OCI-LY7 (cell line): ENCODE data around the gene NAV2. TPM values are rescaled to one million over a fixed set of nuclear protein-coding genes. Genes with fewer than 3 reads are reported as not detected.

Experiments
- BruUV-seq: library from RNA; stranded (reverse); fragments of 400-500 nt; replicated peaks from 2 replicates; lab custom pipeline; 2021; lab: Mats Ljungman, UMichigan
- CTCF ChIA-PET: fragments of 300-600 bp; sonication (Branson Sonifier 250); formaldehyde crosslinking; loops from one replicate; lab custom pipeline; 2022; ENCODE audit warnings: antibody characterized with exemption; ENCODE audit not compliant: unreplicated experiment; lab: Charles Lee
- POLR2A ChIA-PET: fragments of 300-600 bp; sonication (Branson Sonifier 250); formaldehyde crosslinking; loops from one replicate; lab custom pipeline; 2022; ENCODE audit warnings: antibody characterized with exemption; lab: Charles Lee
- DNase-seq: peaks from one replicate; pipeline ENCODE4 v3.0.0-alpha.2; 2015; ENCODE audit warnings: low spot score
- H2AFZ ChIP-seq: fragments of 200-600 bp; sonication (generic), shearing (Covaris generic); 2 replicates; pipeline ENCODE4 v1.6.1; 2014; ENCODE audit warnings: mild to moderate bottlenecking, antibody characterized with exemption, low read length, moderate library complexity
- H3K27ac ChIP-seq: fragments of 200-600 bp; sonication (generic); 2 replicates; pipeline ENCODE4 v1.5.1; 2014; ENCODE audit warnings: mixed run types, low read depth, mild to moderate bottlenecking, moderate library complexity, low read length, inconsistent platforms; ENCODE audit not compliant: poor library complexity, severe bottlenecking
- H3K36me3 ChIP-seq: fragments of 200-600 bp; sonication (generic); 2 replicates; pipeline ENCODE4 v1.6.1; 2014; ENCODE audit warnings: mild to moderate bottlenecking, antibody characterized with exemption, low read length, moderate library complexity, mixed read lengths; ENCODE audit not compliant: insufficient read depth
- H3K4me1 ChIP-seq: fragments of 200-600 bp; sonication (generic); 2 replicates; pipeline ENCODE4 v1.5.1; 2014; ENCODE audit warnings: mild to moderate bottlenecking, low read length; ENCODE audit not compliant: insufficient read depth, poor library complexity, severe bottlenecking
- H3K4me2 ChIP-seq: fragments of 200-600 bp; sonication (generic); 2 replicates; pipeline ENCODE4 v1.6.1; 2014; ENCODE audit warnings: mild to moderate bottlenecking, low read length
- H3K4me3 ChIP-seq: fragments of 200-600 bp; sonication (generic); 2 replicates; pipeline ENCODE4 v1.5.1; 2014; ENCODE audit warnings: mild to moderate bottlenecking, low read depth, low read length; ENCODE audit not compliant: poor library complexity, severe bottlenecking
- H3K79me2 ChIP-seq: fragments of 200-600 bp; sonication (generic); 2 replicates; pipeline ENCODE4 v1.6.1; 2016; ENCODE audit warnings: low read depth, mild to moderate bottlenecking, low read length, moderate library complexity, mixed read lengths; ENCODE audit not compliant: insufficient read depth
- H3K9me2 ChIP-seq: fragments of 200-600 bp; sonication (generic); 2 replicates; pipeline ENCODE4 v1.6.1; 2016; ENCODE audit warnings: mild to moderate bottlenecking, low read length, mixed read lengths; ENCODE audit not compliant: insufficient read depth
- H3K9me3 ChIP-seq: fragments of 200-600 bp; sonication (generic); 2 replicates; pipeline ENCODE4 v1.6.1; 2014; ENCODE audit warnings: mild to moderate bottlenecking, mixed run types, low read length, mixed read lengths
- H4K20me1 ChIP-seq: fragments of 200-600 bp; sonication (generic); 2 replicates; pipeline ENCODE4 v1.6.1; 2014; ENCODE audit warnings: mild to moderate bottlenecking, antibody characterized with exemption, low read length, moderate library complexity, mixed read lengths; ENCODE audit not compliant: insufficient read depth
- CTCF ChIP-seq: fragments of 200-600 bp; sonication (generic); conservative IDR thresholded peaks from 2 replicates; pipeline ENCODE4 v1.5.1; 2014; ENCODE audit warnings: mild to moderate bottlenecking, antibody characterized with exemption, low read length, moderate library complexity, mixed read lengths
- EZH2phosphoT487 ChIP-seq: fragments of 200-600 bp; sonication (generic); IDR thresholded peaks from 2 replicates; pipeline ENCODE4 v1.6.1; 2018; ENCODE audit warnings: low read depth, borderline replicate concordance, mild to moderate bottlenecking, mixed run types, antibody characterized with exemption, low read length, moderate library complexity, mixed read lengths
- intact Hi-C: fragments of 100-400 bp; cut with micrococcal nuclease; formaldehyde crosslinking; loops from one replicate; pipeline ENCODE4 v1.10.0; 2022; ENCODE audit not compliant: unreplicated experiment
- total RNA-seq, 2 experiments: library from RNA; depleted of rRNA in 1 of 2; stranded (reverse); fragments of >200 nt in 1 of 2; shearing (Covaris generic) in 1 of 2; gene quantifications; 2 replicates each; pipeline ENCODE4 v1.2.3, GENCODE V29; 2014 to 2022

Gene NAV2
- total RNA-seq, 2 experiments from 2014 or later = 0.06 to 0.68 TPM

GRCh38 chr11:19853920-19854319 lies 141.3 kb downstream of the NAV2 start:
- BruUV-seq = no TSS peak
- H3K4me3 ChIP-seq = no peak overlapping the region
- H3K9me2 ChIP-seq = no peaks in the 10 kb centered on the region
- H3K4me2 ChIP-seq = no peak overlapping the region
- no peaks in the 10 kb centered on the region for H3K36me3 ChIP-seq
- DNase-seq = no peak
- intact Hi-C loops = no loop called here
- no peaks in the 10 kb centered on the region for H3K79me2 ChIP-seq
- H2AFZ ChIP-seq = no peak overlapping the region
- TF ChIP-seq EZH2phosphoT487 (no peak), CTCF (no peak)
- POLR2A ChIA-PET = interaction anchor here (0.8 kb wide), 1 partner anchor 12 kb away, joined by 3 read pairs; no protein-coding TSS in a partner anchor
- no peak overlapping the region for H3K27ac ChIP-seq
- H3K9me3 ChIP-seq = no peaks in the 10 kb centered on the region
- CTCF ChIA-PET = no interaction called here
- H3K4me1 ChIP-seq = no peaks in the 10 kb centered on the region
- H4K20me1 ChIP-seq = no peaks in the 10 kb centered on the region

- TF ChIP-seq CTCF (no peak), EZH2phosphoT487 (no peak)
- DNase-seq = no peak
- intact Hi-C loops = no loop called here
- no peaks in the 10 kb centered on the region for H3K79me2 ChIP-seq
- no TSS peak for BruUV-seq
- no peak overlapping the region for H2AFZ ChIP-seq
- H4K20me1 ChIP-seq = no peaks in the 10 kb centered on the region
- H3K4me2 ChIP-seq = no peak overlapping the region
- POLR2A ChIA-PET = no interaction called here
- CTCF ChIA-PET = no interaction called here
- H3K36me3 ChIP-seq = no peaks in the 10 kb centered on the region
- no peak overlapping the region for H3K27ac ChIP-seq
- H3K4me1 ChIP-seq = no peaks in the 10 kb centered on the region
- no peaks in the 10 kb centered on the region for H3K9me2 ChIP-seq
- no peak overlapping the region for H3K4me3 ChIP-seq
- H3K9me3 ChIP-seq = no peaks in the 10 kb centered on the region
Observed at GRCh38 chr11:19861171-19861570, 148.5 kb downstream of the NAV2 start.

GRCh38 chr11:19862091-19862490 lies 149.5 kb downstream of the NAV2 start:
- CTCF ChIA-PET = no interaction called here
- TF ChIP-seq EZH2phosphoT487 = no peak
- TF ChIP-seq CTCF = no peak
- POLR2A ChIA-PET = interaction anchor here (0.6 kb wide), 1 partner anchor 20 kb away, joined by 3 read pairs; no protein-coding TSS in a partner anchor
- Histone ChIP-seq H3K27ac (no peak overlapping the region), H3K79me2 (no peaks in the 10 kb centered on the region), H4K20me1 (no peaks in the 10 kb centered on the region), H3K4me3 (no peak overlapping the region), H3K4me2 (no peak overlapping the region), H3K9me2 (no peaks in the 10 kb centered on the region), H2AFZ (no peak overlapping the region), H3K4me1 (no peaks in the 10 kb centered on the region), H3K36me3 (no peaks in the 10 kb centered on the region), H3K9me3 (no peaks in the 10 kb centered on the region)
- no peak for DNase-seq
- no TSS peak for BruUV-seq
- intact Hi-C loops = no loop called here
